Hepatocyte (in vitro differentiated cells): ENCODE data around the gene NAV2.

Source experiments
- EZH2 ChIP-seq: fragments of 200-600 bp; sonication (generic); IDR thresholded peaks from 2 replicates; pipeline ENCODE4 v1.6.1; 2016; ENCODE audit warnings: antibody characterized with exemption, mild to moderate bottlenecking, borderline replicate concordance
- TF ChIP-seq, protein P1 (sequence below): fragments of 200-600 bp; sonication (generic); IDR thresholded peaks from 2 replicates; pipeline ENCODE4 v1.5.1; 2016; ENCODE audit warnings: antibody characterized with exemption, mild to moderate bottlenecking; ENCODE audit not compliant: poor library complexity

- TF ChIP-seq, protein P1, sequence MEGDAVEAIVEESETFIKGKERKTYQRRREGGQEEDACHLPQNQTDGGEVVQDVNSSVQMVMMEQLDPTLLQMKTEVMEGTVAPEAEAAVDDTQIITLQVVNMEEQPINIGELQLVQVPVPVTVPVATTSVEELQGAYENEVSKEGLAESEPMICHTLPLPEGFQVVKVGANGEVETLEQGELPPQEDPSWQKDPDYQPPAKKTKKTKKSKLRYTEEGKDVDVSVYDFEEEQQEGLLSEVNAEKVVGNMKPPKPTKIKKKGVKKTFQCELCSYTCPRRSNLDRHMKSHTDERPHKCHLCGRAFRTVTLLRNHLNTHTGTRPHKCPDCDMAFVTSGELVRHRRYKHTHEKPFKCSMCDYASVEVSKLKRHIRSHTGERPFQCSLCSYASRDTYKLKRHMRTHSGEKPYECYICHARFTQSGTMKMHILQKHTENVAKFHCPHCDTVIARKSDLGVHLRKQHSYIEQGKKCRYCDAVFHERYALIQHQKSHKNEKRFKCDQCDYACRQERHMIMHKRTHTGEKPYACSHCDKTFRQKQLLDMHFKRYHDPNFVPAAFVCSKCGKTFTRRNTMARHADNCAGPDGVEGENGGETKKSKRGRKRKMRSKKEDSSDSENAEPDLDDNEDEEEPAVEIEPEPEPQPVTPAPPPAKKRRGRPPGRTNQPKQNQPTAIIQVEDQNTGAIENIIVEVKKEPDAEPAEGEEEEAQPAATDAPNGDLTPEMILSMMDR: no peak
- TF ChIP-seq EZH2: no peak
These were observed 287.9 kb downstream of the NAV2 start for GRCh38 chr11:20000351-20001134.
